DOHH2 (cell line): ENCODE data around the gene HPS3.

Source experiments
- CTCF ChIP-seq: fragments of 200-600 bp; sonication (generic); IDR thresholded peaks from one replicate; pipeline ENCODE4 v1.5.1; 2014; ENCODE audit warnings: antibody characterized with exemption, mild to moderate bottlenecking, low read depth, low read length; ENCODE audit not compliant: poor library complexity, severe bottlenecking
- EZH2phosphoT487 ChIP-seq: fragments of 200-600 bp; sonication (generic); IDR thresholded peaks from 2 replicates; pipeline ENCODE4 v1.6.1; 2017; ENCODE audit warnings: borderline replicate concordance, mild to moderate bottlenecking, antibody characterized with exemption, low read length, moderate library complexity, mixed read lengths

GRCh38 chr3:149118724-149119123, 10.7 kb upstream of the HPS3 start:
- no peak for TF ChIP-seq CTCF
- no peak for TF ChIP-seq EZH2phosphoT487
